HS-5 (cell line): ENCODE data around the gene GPATCH8.

Experiments
- DNase-seq: peaks from one replicate; pipeline ENCODE4 v3.0.0-alpha.2; 2012; ENCODE audit warnings: low read depth

GPATCH8 gene

GRCh38 chr17:44451016-44451627 is 52.1 kb downstream of the GPATCH8 start:
- DNase-seq = no peak

- DNase-seq = no peak
Measured at GRCh38 chr17:44448412-44448811, 54.8 kb downstream of the GPATCH8 start.

GRCh38 chr17:44444735-44445105 is 58.5 kb downstream of the GPATCH8 start:
- DNase-seq = no peak

- DNase-seq = no peak
Measured at GRCh38 chr17:44442806-44443205, 60.4 kb downstream of the GPATCH8 start.

GRCh38 chr17:44439168-44439567 is 64.0 kb downstream of the GPATCH8 start:
- DNase-seq = no peak

- no peak for DNase-seq
Measured at GRCh38 chr17:44438636-44439035, 64.6 kb downstream of the GPATCH8 start.

GRCh38 chr17:44436336-44436735 is 66.9 kb downstream of the GPATCH8 start:
- no peak for DNase-seq

GRCh38 chr17:44432254-44433157 is 70.7 kb downstream of the GPATCH8 start:
- no peak for DNase-seq

GRCh38 chr17:44424828-44425461 is 78.3 kb downstream of the GPATCH8 start:
- DNase-seq = no peak

- DNase-seq = peak; percentile 37
Measured at GRCh38 chr17:44417553-44417952, 85.7 kb downstream of the GPATCH8 start.

GRCh38 chr17:44416558-44417289 is 86.5 kb downstream of the GPATCH8 start:
- DNase-seq = no peak

GRCh38 chr17:44414394-44415155 is 88.6 kb downstream of the GPATCH8 start:
- DNase-seq = no peak

- no peak for DNase-seq
Measured at GRCh38 chr17:44409309-44410028, 93.7 kb downstream of the GPATCH8 start.

GRCh38 chr17:44408786-44409185 is 94.4 kb downstream of the GPATCH8 start:
- DNase-seq = no peak

- no peak for DNase-seq
Measured at GRCh38 chr17:44402564-44403172, 100.5 kb downstream of the GPATCH8 start.

GRCh38 chr17:44400226-44400847 is 102.9 kb downstream of the GPATCH8 start:
- DNase-seq = no peak

- DNase-seq = no peak
Measured at GRCh38 chr17:44398692-44399691, 104.2 kb downstream of the GPATCH8 start.
